Transverse colon (tissue), 4 donors: ENCODE data around the gene ME3.

ENCODE experiments used
- POLR2A ChIP-seq: fragments of 450-650 bp; IDR thresholded peaks from one replicate; pipeline ENCODE4 v1.6.1; 2016; ENCODE audit warnings: antibody characterized with exemption, mild to moderate bottlenecking, moderate library complexity
- POLR2AphosphoS5 ChIP-seq, 3 donors: sonication (generic); formaldehyde crosslinking; IDR thresholded peaks; one replicate each; pipeline ENCODE4 v1.6.1; 2016; ENCODE audit warnings: antibody characterized with exemption in 3 of 3
- TF ChIP-seq, protein P1 (sequence below), 5 experiments: fragments of 200-600 bp in 3 of 5; fragments of 450-650 bp in 2 of 5; sonication (generic) in 3 of 5; IDR thresholded peaks; 1 replicate in 2 of 5; 2 replicates in 3 of 5; pipeline ENCODE4 v1.5.1; 2016 to 2017; ENCODE audit warnings: antibody characterized with exemption in 5 of 5, inconsistent platforms in 3 of 5, mild to moderate bottlenecking in 2 of 5, moderate library complexity in 1 of 5

DNA sequence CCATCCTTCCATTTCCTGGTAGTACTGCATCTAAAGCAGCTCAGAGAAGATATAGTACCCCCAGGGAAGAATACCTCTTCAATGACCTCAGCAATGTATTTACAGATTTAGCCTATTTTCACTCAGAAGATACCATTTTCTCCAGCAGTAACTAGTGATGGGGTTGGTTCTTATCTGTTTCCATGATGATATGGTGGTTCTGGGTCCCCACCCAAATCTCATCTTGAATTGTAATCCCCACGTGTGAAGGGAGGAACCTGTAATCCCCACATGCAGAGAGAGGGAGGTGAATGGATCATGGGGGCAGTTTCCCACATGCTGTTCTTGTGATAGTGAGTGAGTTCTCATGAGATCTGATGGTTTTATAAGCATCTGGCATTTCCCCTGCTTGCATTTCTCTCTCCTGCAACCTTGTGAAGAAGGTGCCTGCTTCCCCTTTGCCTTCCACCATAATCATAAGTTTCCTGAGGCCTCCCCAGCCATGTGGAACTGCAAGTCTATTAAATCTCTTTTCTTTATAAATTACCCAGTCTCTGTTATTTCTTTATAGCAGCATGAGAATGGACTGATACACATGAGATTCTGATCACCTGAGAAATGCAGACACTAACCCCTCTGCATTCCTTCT lies 158.6 kb downstream of the ME3 start:
- TF ChIP-seq, protein P1, sequence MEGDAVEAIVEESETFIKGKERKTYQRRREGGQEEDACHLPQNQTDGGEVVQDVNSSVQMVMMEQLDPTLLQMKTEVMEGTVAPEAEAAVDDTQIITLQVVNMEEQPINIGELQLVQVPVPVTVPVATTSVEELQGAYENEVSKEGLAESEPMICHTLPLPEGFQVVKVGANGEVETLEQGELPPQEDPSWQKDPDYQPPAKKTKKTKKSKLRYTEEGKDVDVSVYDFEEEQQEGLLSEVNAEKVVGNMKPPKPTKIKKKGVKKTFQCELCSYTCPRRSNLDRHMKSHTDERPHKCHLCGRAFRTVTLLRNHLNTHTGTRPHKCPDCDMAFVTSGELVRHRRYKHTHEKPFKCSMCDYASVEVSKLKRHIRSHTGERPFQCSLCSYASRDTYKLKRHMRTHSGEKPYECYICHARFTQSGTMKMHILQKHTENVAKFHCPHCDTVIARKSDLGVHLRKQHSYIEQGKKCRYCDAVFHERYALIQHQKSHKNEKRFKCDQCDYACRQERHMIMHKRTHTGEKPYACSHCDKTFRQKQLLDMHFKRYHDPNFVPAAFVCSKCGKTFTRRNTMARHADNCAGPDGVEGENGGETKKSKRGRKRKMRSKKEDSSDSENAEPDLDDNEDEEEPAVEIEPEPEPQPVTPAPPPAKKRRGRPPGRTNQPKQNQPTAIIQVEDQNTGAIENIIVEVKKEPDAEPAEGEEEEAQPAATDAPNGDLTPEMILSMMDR (IDR thresholded peaks at IDR 0.05): no peak
- TF ChIP-seq POLR2A: no peak
- no peak for TF ChIP-seq POLR2AphosphoS5 (IDR thresholded peaks at IDR 0.05)
